Measurements from ENCODE around the gene SKAP1.

DNA sequence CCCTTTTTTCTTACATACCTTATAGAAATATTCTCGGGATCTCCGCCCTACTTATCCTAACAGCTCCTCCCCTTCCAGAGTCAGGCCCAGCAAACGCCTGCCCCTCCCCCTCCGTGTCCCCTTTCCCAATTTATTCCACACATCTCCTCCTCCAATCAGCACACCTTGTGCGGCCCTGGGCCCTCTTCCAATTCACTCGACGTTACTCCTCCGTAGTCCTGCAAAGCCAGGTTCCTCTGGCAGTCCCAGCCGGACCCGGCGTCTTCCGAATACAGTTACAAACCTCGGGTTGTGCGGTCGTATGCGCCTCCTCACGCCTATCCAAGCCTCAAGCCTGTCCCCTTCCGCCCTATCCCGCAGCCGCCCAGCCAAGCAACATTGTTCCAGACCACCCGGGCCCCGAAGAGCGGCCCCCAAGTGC is 329.4 kb downstream of the SKAP1 start:
- TF ChIP-seq, protein P1, sequence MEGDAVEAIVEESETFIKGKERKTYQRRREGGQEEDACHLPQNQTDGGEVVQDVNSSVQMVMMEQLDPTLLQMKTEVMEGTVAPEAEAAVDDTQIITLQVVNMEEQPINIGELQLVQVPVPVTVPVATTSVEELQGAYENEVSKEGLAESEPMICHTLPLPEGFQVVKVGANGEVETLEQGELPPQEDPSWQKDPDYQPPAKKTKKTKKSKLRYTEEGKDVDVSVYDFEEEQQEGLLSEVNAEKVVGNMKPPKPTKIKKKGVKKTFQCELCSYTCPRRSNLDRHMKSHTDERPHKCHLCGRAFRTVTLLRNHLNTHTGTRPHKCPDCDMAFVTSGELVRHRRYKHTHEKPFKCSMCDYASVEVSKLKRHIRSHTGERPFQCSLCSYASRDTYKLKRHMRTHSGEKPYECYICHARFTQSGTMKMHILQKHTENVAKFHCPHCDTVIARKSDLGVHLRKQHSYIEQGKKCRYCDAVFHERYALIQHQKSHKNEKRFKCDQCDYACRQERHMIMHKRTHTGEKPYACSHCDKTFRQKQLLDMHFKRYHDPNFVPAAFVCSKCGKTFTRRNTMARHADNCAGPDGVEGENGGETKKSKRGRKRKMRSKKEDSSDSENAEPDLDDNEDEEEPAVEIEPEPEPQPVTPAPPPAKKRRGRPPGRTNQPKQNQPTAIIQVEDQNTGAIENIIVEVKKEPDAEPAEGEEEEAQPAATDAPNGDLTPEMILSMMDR (IDR thresholded peaks at IDR 0.05), result no peak
- peak; percentile 26 for TF ChIP-seq EZH2 (IDR thresholded peaks at IDR 0.05)
- TF ChIP-seq EZH2phosphoT487 (IDR thresholded peaks at IDR 0.05), result no peak
